ENCODE data around the gene GSPT1.

DNA sequence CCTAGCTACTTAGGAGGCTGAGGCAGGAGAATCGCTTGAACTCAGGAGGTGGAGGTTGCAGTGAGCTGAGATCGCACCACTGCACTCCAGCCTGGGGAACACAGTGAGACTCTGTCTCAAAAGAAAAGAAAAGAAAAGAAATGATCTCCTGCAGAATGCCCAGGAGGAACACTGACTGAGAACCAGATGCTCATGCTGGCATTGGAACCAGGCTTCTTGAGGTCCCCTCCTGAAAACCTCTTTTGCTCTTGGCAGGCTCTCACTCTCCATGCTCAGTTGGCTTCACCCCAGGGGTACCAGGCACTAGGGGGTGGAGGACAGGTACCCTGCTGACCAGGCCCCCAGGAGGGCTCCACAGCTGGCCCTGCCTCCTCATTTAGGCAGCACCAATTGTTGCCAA lies 40.8 kb upstream of the GSPT1 start:
- no peak for TF ChIP-seq CTCF (IDR thresholded peaks at IDR 0.05)
- no peak for TF ChIP-seq POLR2A (IDR thresholded peaks at IDR 0.05)

Data from Peyer's patch (tissue), 4 donors.